Measurements from ENCODE around the gene ZNF516.

Gene ZNF516

GRCh38 chr18:76328140-76328539 lies 166.9 kb downstream of the ZNF516 start:
- TF ChIP-seq, protein P1, sequence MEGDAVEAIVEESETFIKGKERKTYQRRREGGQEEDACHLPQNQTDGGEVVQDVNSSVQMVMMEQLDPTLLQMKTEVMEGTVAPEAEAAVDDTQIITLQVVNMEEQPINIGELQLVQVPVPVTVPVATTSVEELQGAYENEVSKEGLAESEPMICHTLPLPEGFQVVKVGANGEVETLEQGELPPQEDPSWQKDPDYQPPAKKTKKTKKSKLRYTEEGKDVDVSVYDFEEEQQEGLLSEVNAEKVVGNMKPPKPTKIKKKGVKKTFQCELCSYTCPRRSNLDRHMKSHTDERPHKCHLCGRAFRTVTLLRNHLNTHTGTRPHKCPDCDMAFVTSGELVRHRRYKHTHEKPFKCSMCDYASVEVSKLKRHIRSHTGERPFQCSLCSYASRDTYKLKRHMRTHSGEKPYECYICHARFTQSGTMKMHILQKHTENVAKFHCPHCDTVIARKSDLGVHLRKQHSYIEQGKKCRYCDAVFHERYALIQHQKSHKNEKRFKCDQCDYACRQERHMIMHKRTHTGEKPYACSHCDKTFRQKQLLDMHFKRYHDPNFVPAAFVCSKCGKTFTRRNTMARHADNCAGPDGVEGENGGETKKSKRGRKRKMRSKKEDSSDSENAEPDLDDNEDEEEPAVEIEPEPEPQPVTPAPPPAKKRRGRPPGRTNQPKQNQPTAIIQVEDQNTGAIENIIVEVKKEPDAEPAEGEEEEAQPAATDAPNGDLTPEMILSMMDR (IDR thresholded peaks at IDR 0.05; ENCODE audit: low read depth, low read length) = no peak
- H3K4me3 ChIP-seq (ENCODE audit: low read depth, low read length) = no peak overlapping the region
- DNase-seq (ENCODE audit: low read depth, low spot score) = no peak
- in situ Hi-C loops (cut with HindIII; ENCODE audit: low sequenced_read_pairs) = no loop called here

- in situ Hi-C loops (cut with HindIII; ENCODE audit: low sequenced_read_pairs) = no loop called here
- TF ChIP-seq, protein P1 (IDR thresholded peaks at IDR 0.05; ENCODE audit: low read depth, low read length) = no peak
- no peak for DNase-seq (ENCODE audit: low read depth, low spot score)
- no peak overlapping the region for H3K4me3 ChIP-seq (ENCODE audit: low read depth, low read length)
Measured at GRCh38 chr18:76323891-76324290, 171.2 kb downstream of the ZNF516 start.

DNA sequence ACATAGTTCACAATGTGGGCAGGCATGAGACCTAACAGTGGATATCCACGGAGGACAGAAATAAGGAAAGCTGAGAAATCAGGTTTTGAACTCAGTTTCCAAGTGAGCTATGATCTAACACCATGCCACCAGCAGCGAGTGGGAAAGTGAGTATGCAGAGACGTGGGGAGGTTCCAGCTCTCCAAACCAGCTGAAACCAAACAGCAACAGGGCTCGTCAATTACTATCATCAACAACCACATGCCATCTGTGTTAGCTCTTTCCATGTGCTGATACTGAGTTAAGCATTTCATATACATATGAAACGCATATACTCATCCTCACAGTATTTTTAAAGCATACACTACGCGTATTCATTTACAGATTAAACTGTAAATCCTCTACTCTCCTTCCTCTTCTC lies 172.4 kb downstream of the ZNF516 start:
- in situ Hi-C loops (cut with HindIII; ENCODE audit: low sequenced_read_pairs) = no loop called here
- TF ChIP-seq, protein P1 (IDR thresholded peaks at IDR 0.05; ENCODE audit: low read depth, low read length) = no peak
- H3K4me3 ChIP-seq (ENCODE audit: low read depth, low read length) = no peak overlapping the region
- no peak for DNase-seq (ENCODE audit: low read depth, low spot score)

- TF ChIP-seq, protein P1 (IDR thresholded peaks at IDR 0.05; ENCODE audit: low read depth, low read length) = no peak
- no peak for DNase-seq (ENCODE audit: low read depth, low spot score)
- no peak overlapping the region for H3K4me3 ChIP-seq (ENCODE audit: low read depth, low read length)
- in situ Hi-C loops (cut with HindIII; ENCODE audit: low sequenced_read_pairs) = no loop called here
Measured at GRCh38 chr18:76319366-76319765, 175.7 kb downstream of the ZNF516 start.

DNA sequence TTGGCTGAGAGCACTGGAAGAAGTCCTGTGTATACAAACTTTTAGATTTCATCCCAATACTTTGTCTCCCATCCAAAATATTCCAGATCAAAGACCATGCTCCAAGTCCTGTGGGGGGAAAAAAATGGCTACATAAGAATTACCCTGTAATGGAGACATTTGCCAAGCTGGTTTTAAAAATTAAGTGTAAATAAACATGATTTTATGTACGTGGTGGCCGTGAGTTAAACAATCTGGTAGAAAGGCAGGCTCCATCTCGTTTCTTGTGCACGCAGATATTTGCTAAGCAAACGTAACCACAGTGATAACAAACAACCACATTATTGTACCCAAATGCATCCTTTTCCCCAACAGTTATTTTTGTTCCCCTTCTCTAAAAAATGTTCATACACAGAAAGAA lies 176.4 kb downstream of the ZNF516 start:
- in situ Hi-C loops (cut with HindIII; ENCODE audit: low sequenced_read_pairs) = no loop called here
- TF ChIP-seq, protein P1 (IDR thresholded peaks at IDR 0.05; ENCODE audit: low read depth, low read length) = no peak
- DNase-seq (ENCODE audit: low read depth, low spot score) = no peak
- H3K4me3 ChIP-seq (ENCODE audit: low read depth, low read length) = no peak overlapping the region

- no peak for DNase-seq (ENCODE audit: low read depth, low spot score)
- in situ Hi-C loops (cut with HindIII; ENCODE audit: low sequenced_read_pairs) = no loop called here
- no peak overlapping the region for H3K4me3 ChIP-seq (ENCODE audit: low read depth, low read length)
- TF ChIP-seq, protein P1 (IDR thresholded peaks at IDR 0.05; ENCODE audit: low read depth, low read length) = no peak
Measured at GRCh38 chr18:76317136-76317535, 177.9 kb downstream of the ZNF516 start.

- H3K4me3 ChIP-seq (ENCODE audit: low read depth, low read length) = no peak overlapping the region
- in situ Hi-C loops (cut with HindIII; ENCODE audit: low sequenced_read_pairs) = no loop called here
- no peak for DNase-seq (ENCODE audit: low read depth, low spot score)
- TF ChIP-seq, protein P1 (IDR thresholded peaks at IDR 0.05; ENCODE audit: low read depth, low read length) = no peak
Measured at GRCh38 chr18:76315722-76316230, 179.3 kb downstream of the ZNF516 start.
